NCI-H2227 treated with DMSO at 0.1 percent for 48 hours (cell line): ENCODE data around the gene PAM16.
"Not testable (repeated sequence)": the region's sequence is repeated elsewhere in the genome, so short reads cannot be mapped to it uniquely, and the experiment has no call there.

Experiments
- DNase-seq: peaks from one replicate; lab custom pipeline; 2025; lab: John Stamatoyannopoulos, UW

The PAM16 gene

GRCh38 chr16:4350787-4351659, at the start of gene PAM16:
Gene PAM16 (minus strand): TSS chr16:4351321. CDS start chr16:4351234, 87 bp downstream.
- peak; percentile 97 for DNase-seq

GRCh38 chr16:4399001-4399730, 48.0 kb upstream of the PAM16 start:
- DNase-seq: peak; percentile 25

GRCh38 chr16:4395055-4395726, 44.1 kb upstream of the PAM16 start:
- DNase-seq: no peak

- not testable (repeated sequence) for DNase-seq
Observed at GRCh38 chr16:4393850-4394249, 42.7 kb upstream of the PAM16 start.

- no peak for DNase-seq
Observed at GRCh38 chr16:4393240-4393600, 42.1 kb upstream of the PAM16 start.

GRCh38 chr16:4392382-4393239, 41.5 kb upstream of the PAM16 start:
- no peak for DNase-seq

- DNase-seq: no peak
Observed at GRCh38 chr16:4391631-4392381, 40.7 kb upstream of the PAM16 start.

- DNase-seq: no peak
Observed at GRCh38 chr16:4390266-4391260, 39.4 kb upstream of the PAM16 start.

GRCh38 chr16:4389051-4389955, 38.2 kb upstream of the PAM16 start:
- no peak for DNase-seq

GRCh38 chr16:4388271-4389021, 37.3 kb upstream of the PAM16 start:
- DNase-seq: no peak

- no peak for DNase-seq
Observed at GRCh38 chr16:4387781-4388180, 36.7 kb upstream of the PAM16 start.

- no peak for DNase-seq
Observed at GRCh38 chr16:4386951-4387565, 35.9 kb upstream of the PAM16 start.

GRCh38 chr16:4386451-4386805, 35.3 kb upstream of the PAM16 start:
- DNase-seq: no peak

- no peak for DNase-seq
Observed at GRCh38 chr16:4385789-4386450, 34.8 kb upstream of the PAM16 start.

GRCh38 chr16:4385066-4385788, 34.1 kb upstream of the PAM16 start:
- no peak for DNase-seq

GRCh38 chr16:4384509-4384942, 33.4 kb upstream of the PAM16 start:
- DNase-seq: no peak
